GM23248 (cell line): ENCODE results near the gene HSPB7. TPM values are rescaled to one million over a fixed set of nuclear protein-coding genes. Genes with fewer than 3 reads are reported as not detected.
A peak's percentile ranks its signal among the peaks of the same experiment; 100 is the strongest.
"Not testable (repeated sequence)": the region's sequence is repeated elsewhere in the genome, so short reads cannot be mapped to it uniquely, and the experiment has no call there.

ENCODE experiments used
- DNase-seq: peaks from one replicate; pipeline ENCODE4 v3.0.0-alpha.2; 2015
- H2AFZ ChIP-seq: fragments of 200-600 bp; sonication (generic); 2 replicates; pipeline ENCODE4 v1.6.1; 2016; ENCODE audit warnings: antibody characterized with exemption
- H3F3A ChIP-seq: fragments of 200-600 bp; sonication (generic); 2 replicates; pipeline ENCODE4 v1.6.1; 2016; ENCODE audit warnings: mild to moderate bottlenecking, antibody characterized with exemption, mixed run types; ENCODE audit not compliant: insufficient read depth
- H3K27ac ChIP-seq: fragments of 200-600 bp; sonication (generic); 2 replicates; pipeline ENCODE4 v1.5.1; 2016; ENCODE audit warnings: mild to moderate bottlenecking
- H3K27me3 ChIP-seq: fragments of 200-600 bp; sonication (generic); replicated peaks from 2 replicates; pipeline ENCODE4 v1.6.1; 2016; ENCODE audit warnings: mild to moderate bottlenecking; ENCODE audit not compliant: insufficient read depth
- H3K36me3 ChIP-seq: fragments of 200-600 bp; sonication (generic); 2 replicates; pipeline ENCODE4 v1.6.1; 2016; ENCODE audit warnings: low read depth, mild to moderate bottlenecking
- H3K4me1 ChIP-seq: fragments of 200-600 bp; sonication (generic); 2 replicates; pipeline ENCODE4 v1.6.1; 2016; ENCODE audit warnings: mild to moderate bottlenecking; ENCODE audit not compliant: insufficient read depth
- H3K4me2 ChIP-seq: fragments of 200-600 bp; sonication (generic); one replicate; pipeline ENCODE4 v1.6.1; 2016; ENCODE audit warnings: mild to moderate bottlenecking; ENCODE audit not compliant: unreplicated experiment
- H3K4me3 ChIP-seq: fragments of 200-600 bp; sonication (generic); 2 replicates; pipeline ENCODE4 v1.5.1; 2016; ENCODE audit warnings: mild to moderate bottlenecking
- H3K79me2 ChIP-seq: fragments of 200-600 bp; sonication (generic); 2 replicates; pipeline ENCODE4 v1.6.1; 2016; ENCODE audit warnings: mild to moderate bottlenecking; ENCODE audit not compliant: insufficient read depth
- H3K9ac ChIP-seq: fragments of 200-600 bp; sonication (generic); 2 replicates; pipeline ENCODE4 v1.6.1; 2016; ENCODE audit warnings: mild to moderate bottlenecking
- H3K9me2 ChIP-seq: fragments of 200-600 bp; sonication (generic); 2 replicates; pipeline ENCODE4 v1.6.1; 2016; ENCODE audit warnings: mixed run types, mild to moderate bottlenecking, moderate library complexity; ENCODE audit not compliant: insufficient read depth
- H3K9me3 ChIP-seq: fragments of 200-600 bp; sonication (generic); one replicate; pipeline ENCODE4 v1.6.1; 2017; ENCODE audit warnings: low read depth
- H4K20me1 ChIP-seq: fragments of 200-600 bp; sonication (generic); 2 replicates; pipeline ENCODE4 v1.6.0; 2016; ENCODE audit not compliant: insufficient read depth
- EZH2 ChIP-seq: fragments of 200-600 bp; sonication (generic); IDR thresholded peaks from 2 replicates; pipeline ENCODE4 v1.6.1; 2018; ENCODE audit warnings: antibody characterized with exemption, mild to moderate bottlenecking; ENCODE audit not compliant: insufficient read depth, poor library complexity, severe bottlenecking
- EZH2phosphoT487 ChIP-seq: fragments of 200-600 bp; sonication (generic); IDR thresholded peaks from 2 replicates; pipeline ENCODE4 v1.6.1; 2018; ENCODE audit warnings: antibody characterized with exemption, moderate library complexity, mild to moderate bottlenecking, low read depth; ENCODE audit not compliant: insufficient read depth
- WGBS, 2 experiments: methylation state at CpG; one replicate each; pipeline ENCODE4 v1.1.6; 2015 to 2017; ENCODE audit warnings: low lambda C conversion rate in 2 of 2, low coverage in 1 of 2; ENCODE audit errors: missing lambda C conversion rate in 2 of 2; 5-methylcytosine and 5-hydroxymethylcytosine counted together
- in situ Hi-C: fragments of 300-500 bp; cut with MboI; formaldehyde crosslinking; loops from 2 replicates; pipeline ENCODE4 v1.15.0; 2020
- polyA plus RNA-seq: library from polyadenylated mRNA; unstranded; fragments of >200 nt; fragmentation: Nextera tagmentation; extraction: Ambion mirVana; gene quantifications from 2 replicates; pipeline ENCODE4 v1.2.1, GENCODE V29; 2016
- total RNA-seq: library from RNA; depleted of rRNA; stranded (reverse); fragments of >200 nt; shearing (Covaris generic); gene quantifications from 2 replicates; pipeline ENCODE4 v1.2.3, GENCODE V29; 2014

The HSPB7 gene
- total and polyA plus RNA-seq, 2 experiments from 2014 or later = 22.9 to 111 TPM

GRCh38 chr1:15988856-15989736 is 28.7 kb downstream of the HSPB7 start:
- H3F3A ChIP-seq = no peaks in the 10 kb centered on the region
- no peak overlapping the region for H3K4me2 ChIP-seq
- no peaks in the 10 kb centered on the region for H3K36me3 ChIP-seq
- H3K4me3 ChIP-seq = no peak overlapping the region
- H3K9ac ChIP-seq = no peak overlapping the region
- no peak overlapping the region for H3K27ac ChIP-seq
- 91 to 95% methylated on average over 8 to 13 of the region's 13 CpGs for WGBS, 2 experiments
- no peak for DNase-seq
- in situ Hi-C loops = no loop called here
- no peaks in the 10 kb centered on the region for H3K27me3 ChIP-seq
- H3K9me2 ChIP-seq = no peaks in the 10 kb centered on the region
- H2AFZ ChIP-seq = no peak overlapping the region
- H3K9me3 ChIP-seq = no peaks in the 10 kb centered on the region
- H3K4me1 ChIP-seq = no peaks in the 10 kb centered on the region
- no peaks in the 10 kb centered on the region for H3K79me2 ChIP-seq
- no peaks in the 10 kb centered on the region for H4K20me1 ChIP-seq
- no peak for TF ChIP-seq EZH2phosphoT487
- TF ChIP-seq EZH2 = no peak

- no peak for DNase-seq
- no peak overlapping the region for H2AFZ ChIP-seq
- no peaks in the 10 kb centered on the region for H3K36me3 ChIP-seq
Observed at GRCh38 chr1:15985611-15986297, 32.1 kb downstream of the HSPB7 start.

GRCh38 chr1:15983275-15983674 is 34.6 kb downstream of the HSPB7 start:
- H3K4me3 ChIP-seq = no peak overlapping the region
- H3K79me2 ChIP-seq = no peaks in the 10 kb centered on the region
- TF ChIP-seq EZH2 = no peak
- no peak overlapping the region for H3K9ac ChIP-seq
- H3K9me3 ChIP-seq = no peaks in the 10 kb centered on the region
- H4K20me1 ChIP-seq = no peaks in the 10 kb centered on the region
- H3K4me2 ChIP-seq = no peak overlapping the region
- WGBS, 2 experiments = 0 to 3% methylated on average over 1 of the region's 1 CpG
- 0 out of 2 replicates have a peak, but pooled peaks cover 7% of the 10 kb centered on the region for H3K4me1 ChIP-seq
- H3K27me3 ChIP-seq = no peaks in the 10 kb centered on the region
- in situ Hi-C loops = no loop called here
- H3K9me2 ChIP-seq = no peaks in the 10 kb centered on the region
- no peak for DNase-seq
- peak overlapping the region; percentile 4; the same call in 1 of the 2 replicates for H2AFZ ChIP-seq
- no peaks in the 10 kb centered on the region; the same call in 1 of the 2 replicates for H3F3A ChIP-seq
- H3K27ac ChIP-seq = peak overlapping the region; percentile 34
- H3K36me3 ChIP-seq = no peaks in the 10 kb centered on the region

More at GRCh38 chr1:15985611-15986297, 32.1 kb downstream of the HSPB7 start:
- H3K79me2 ChIP-seq = no peaks in the 10 kb centered on the region
- H3K9me2 ChIP-seq = no peaks in the 10 kb centered on the region
- TF ChIP-seq EZH2phosphoT487 (no peak), EZH2 (no peak)
- H3K9ac ChIP-seq = no peak overlapping the region
- no peaks in the 10 kb centered on the region for H3K27me3 ChIP-seq
- no peaks in the 10 kb centered on the region for H4K20me1 ChIP-seq
- H3K4me2 ChIP-seq = no peak overlapping the region
- H3K4me1 ChIP-seq = 0 out of 2 replicates have a peak, but pooled peaks cover 7% of the 10 kb centered on the region
- H3K9me3 ChIP-seq = no peaks in the 10 kb centered on the region
- in situ Hi-C loops = no loop called here
- 59 to 60% methylated on average over 4 to 5 of the region's 5 CpGs for WGBS, 2 experiments
- H3K4me3 ChIP-seq = no peak overlapping the region
- H3F3A ChIP-seq = no peaks in the 10 kb centered on the region; the same call in 1 of the 2 replicates
- no peak overlapping the region for H3K27ac ChIP-seq

- in situ Hi-C loops = no loop called here
Observed at GRCh38 chr1:15981679-15982078, 36.2 kb downstream of the HSPB7 start.

GRCh38 chr1:15977947-15978346 is 39.9 kb downstream of the HSPB7 start:
- not testable (repeated sequence) for H3K9me3 ChIP-seq
- 84% methylated on average over 4 of the region's 4 CpGs for WGBS, 2 experiments

More at GRCh38 chr1:15981679-15982078, 36.2 kb downstream of the HSPB7 start:
- Histone ChIP-seq H3K27me3 (no peaks in the 10 kb centered on the region), H3K4me3 (no peak overlapping the region), H3K4me2 (no peak overlapping the region), H4K20me1 (no peaks in the 10 kb centered on the region), H3K9me3 (no peaks in the 10 kb centered on the region), H2AFZ (no peak overlapping the region), H3K36me3 (no peaks in the 10 kb centered on the region), H3K79me2 (no peaks in the 10 kb centered on the region), H3K9ac (no peak overlapping the region), H3K9me2 (no peaks in the 10 kb centered on the region), H3K4me1 (0 out of 2 replicates have a peak, but pooled peaks cover 7% of the 10 kb centered on the region), H3F3A (no peaks in the 10 kb centered on the region; the same call in 1 of the 2 replicates), H3K27ac (no peak overlapping the region)
- TF ChIP-seq EZH2 (no peak), EZH2phosphoT487 (no peak)
- 75 to 79% methylated on average over 3 of the region's 3 CpGs for WGBS, 2 experiments
- DNase-seq = no peak

More at GRCh38 chr1:15977947-15978346, 39.9 kb downstream of the HSPB7 start:
- H3K4me1 ChIP-seq, H3K27me3 ChIP-seq, H3K4me3 ChIP-seq, H3K4me2 ChIP-seq, H3K9me2 ChIP-seq, H4K20me1 ChIP-seq, H3K27ac ChIP-seq, H3K9ac ChIP-seq, H2AFZ ChIP-seq, in situ Hi-C loops, H3F3A ChIP-seq, H3K36me3 ChIP-seq, DNase-seq: not testable (repeated sequence)
- peaks cover 25% of the 10 kb centered on the region for H3K79me2 ChIP-seq
